Neural cell (in vitro differentiated cells): Measurements from ENCODE around the gene ANKRD39.

Experiments
- CTCF ChIP-seq: fragments of 450-650 bp; IDR thresholded peaks from 2 replicates; pipeline ENCODE4 v1.5.1; 2014; ENCODE audit warnings: antibody characterized with exemption, mild to moderate bottlenecking, moderate library complexity; ENCODE audit not compliant: poor library complexity, severe bottlenecking
- EP300 ChIP-seq: fragments of 450-650 bp; conservative IDR thresholded peaks from 2 replicates; pipeline ENCODE4 v1.6.1; 2014; ENCODE audit warnings: antibody characterized with exemption, mild to moderate bottlenecking, moderate library complexity; ENCODE audit not compliant: poor library complexity, severe bottlenecking
- EZH2 ChIP-seq: fragments of 200-600, 300-800 bp; shearing (Covaris generic), sonication (generic); IDR thresholded peaks from 2 replicates; pipeline ENCODE4 v1.6.1; 2014; ENCODE audit warnings: antibody characterized with exemption, low read length, borderline replicate concordance, mild to moderate bottlenecking; ENCODE audit not compliant: insufficient read depth, poor library complexity, severe bottlenecking
- MXI1 ChIP-seq: fragments of 450-650 bp; conservative IDR thresholded peaks from 2 replicates; pipeline ENCODE4 v1.6.1; 2014; ENCODE audit warnings: antibody characterized with exemption, mild to moderate bottlenecking; ENCODE audit not compliant: poor library complexity, severe bottlenecking
- POLR2AphosphoS5 ChIP-seq: IDR thresholded peaks from 2 replicates; pipeline ENCODE4 v1.6.1; 2012
- RAD21 ChIP-seq: fragments of 450-650 bp; conservative IDR thresholded peaks from 2 replicates; pipeline ENCODE4 v1.6.1; 2014; ENCODE audit warnings: antibody characterized with exemption, mild to moderate bottlenecking, moderate library complexity
- REST ChIP-seq: IDR thresholded peaks from 2 replicates; pipeline ENCODE4 v1.6.1; 2012; ENCODE audit warnings: borderline replicate concordance
- SMC3 ChIP-seq: fragments of 450-650 bp; conservative IDR thresholded peaks from 2 replicates; pipeline ENCODE4 v1.6.1; 2014; ENCODE audit warnings: antibody characterized with exemption, mild to moderate bottlenecking, moderate library complexity; ENCODE audit not compliant: poor library complexity
- TAF1 ChIP-seq: IDR thresholded peaks from 2 replicates; pipeline ENCODE4 v1.6.1; 2012; ENCODE audit warnings: low read depth

- no peak for TF ChIP-seq SMC3
- no peak for TF ChIP-seq RAD21
- TF ChIP-seq CTCF, result no peak
- no peak for TF ChIP-seq TAF1
- TF ChIP-seq EZH2, result no peak
- TF ChIP-seq MXI1, result no peak
- no peak for TF ChIP-seq POLR2AphosphoS5
- no peak for TF ChIP-seq EP300
- no peak for TF ChIP-seq REST
Observed at GRCh38 chr2:96869281-96869821, 11.5 kb upstream of the ANKRD39 start.
